Thoracic aorta (tissue), 2 donors: ENCODE data around the gene APC2. TPM values are rescaled to one million over a fixed set of nuclear protein-coding genes. Genes with fewer than 3 reads are reported as not detected.

Source experiments
- ATAC-seq: fragments of 150-250 bp; one replicate; pipeline ENCODE4 v1.8.0; 2017; ENCODE audit warnings: low read depth; ENCODE audit not compliant: insufficient number of reproducible peaks, low FRiP score
- DNase-seq: peaks from one replicate; pipeline ENCODE4 v3.0.0-alpha.2; 2020; ENCODE audit warnings: low spot score
- H3K27ac ChIP-seq, 2 donors: fragments of 200-600 bp; sonication (generic); 1 replicate in 1 of 2; 2 replicates in 1 of 2; pipeline ENCODE4 v1.5.1; 2016; ENCODE audit warnings: mild to moderate bottlenecking in 2 of 2, moderate library complexity in 2 of 2
- H3K27me3 ChIP-seq: fragments of 200-600 bp; sonication (generic); replicated peaks from 2 replicates; pipeline ENCODE4 v1.6.0; 2016; ENCODE audit warnings: mild to moderate bottlenecking; ENCODE audit not compliant: insufficient read depth
- H3K36me3 ChIP-seq: fragments of 200-600 bp; sonication (generic); one replicate; pipeline ENCODE4 v1.5.1; 2016
- H3K4me1 ChIP-seq, 2 donors: fragments of 200-600 bp; sonication (generic); 1 replicate in 1 of 2; 2 replicates in 1 of 2; pipeline versions ENCODE4 v1.5.1 to v1.6.0; 2016; ENCODE audit warnings: low read depth in 2 of 2, mild to moderate bottlenecking in 1 of 2; ENCODE audit not compliant: control insufficient read depth in 1 of 2
- H3K4me3 ChIP-seq: fragments of 200-600 bp; sonication (generic); 2 replicates; pipeline ENCODE4 v1.5.1; 2016; ENCODE audit warnings: mild to moderate bottlenecking
- H3K9me3 ChIP-seq: fragments of 200-600 bp; sonication (generic); 2 replicates; pipeline ENCODE4 v1.5.1; 2016
- total RNA-seq, 2 donors: library from RNA; depleted of rRNA; stranded (reverse); fragments of >200 nt; gene quantifications; one replicate each; pipeline versions ENCODE4 v1.1.0 to v1.2.3, GENCODE V29; 2016
- TF ChIP-seq, protein P1 (sequence below): fragments of 200-600 bp; sonication (generic); IDR thresholded peaks from one replicate; pipeline ENCODE4 v1.5.1; 2019; ENCODE audit warnings: antibody characterized with exemption

APC2 gene
- total RNA-seq, 2 donors from 2014 or later: 0.41 to 0.78 TPM

- TF ChIP-seq, protein P1, sequence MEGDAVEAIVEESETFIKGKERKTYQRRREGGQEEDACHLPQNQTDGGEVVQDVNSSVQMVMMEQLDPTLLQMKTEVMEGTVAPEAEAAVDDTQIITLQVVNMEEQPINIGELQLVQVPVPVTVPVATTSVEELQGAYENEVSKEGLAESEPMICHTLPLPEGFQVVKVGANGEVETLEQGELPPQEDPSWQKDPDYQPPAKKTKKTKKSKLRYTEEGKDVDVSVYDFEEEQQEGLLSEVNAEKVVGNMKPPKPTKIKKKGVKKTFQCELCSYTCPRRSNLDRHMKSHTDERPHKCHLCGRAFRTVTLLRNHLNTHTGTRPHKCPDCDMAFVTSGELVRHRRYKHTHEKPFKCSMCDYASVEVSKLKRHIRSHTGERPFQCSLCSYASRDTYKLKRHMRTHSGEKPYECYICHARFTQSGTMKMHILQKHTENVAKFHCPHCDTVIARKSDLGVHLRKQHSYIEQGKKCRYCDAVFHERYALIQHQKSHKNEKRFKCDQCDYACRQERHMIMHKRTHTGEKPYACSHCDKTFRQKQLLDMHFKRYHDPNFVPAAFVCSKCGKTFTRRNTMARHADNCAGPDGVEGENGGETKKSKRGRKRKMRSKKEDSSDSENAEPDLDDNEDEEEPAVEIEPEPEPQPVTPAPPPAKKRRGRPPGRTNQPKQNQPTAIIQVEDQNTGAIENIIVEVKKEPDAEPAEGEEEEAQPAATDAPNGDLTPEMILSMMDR: no peak
- H3K27ac ChIP-seq: no peak overlapping the region
- peaks cover 6% of the 10 kb centered on the region for H3K36me3 ChIP-seq
- no peak for DNase-seq
- peaks cover 37 to 41% of the 10 kb centered on the region in 2 donors for H3K4me1 ChIP-seq
- no peak overlapping the region for H3K4me3 ChIP-seq
- no peak for ATAC-seq
- no peaks in the 10 kb centered on the region for H3K9me3 ChIP-seq
- peaks cover 26% of the 10 kb centered on the region for H3K27me3 ChIP-seq
Observed at GRCh38 chr19:1472231-1473084, 22.5 kb downstream of the APC2 start.

DNA sequence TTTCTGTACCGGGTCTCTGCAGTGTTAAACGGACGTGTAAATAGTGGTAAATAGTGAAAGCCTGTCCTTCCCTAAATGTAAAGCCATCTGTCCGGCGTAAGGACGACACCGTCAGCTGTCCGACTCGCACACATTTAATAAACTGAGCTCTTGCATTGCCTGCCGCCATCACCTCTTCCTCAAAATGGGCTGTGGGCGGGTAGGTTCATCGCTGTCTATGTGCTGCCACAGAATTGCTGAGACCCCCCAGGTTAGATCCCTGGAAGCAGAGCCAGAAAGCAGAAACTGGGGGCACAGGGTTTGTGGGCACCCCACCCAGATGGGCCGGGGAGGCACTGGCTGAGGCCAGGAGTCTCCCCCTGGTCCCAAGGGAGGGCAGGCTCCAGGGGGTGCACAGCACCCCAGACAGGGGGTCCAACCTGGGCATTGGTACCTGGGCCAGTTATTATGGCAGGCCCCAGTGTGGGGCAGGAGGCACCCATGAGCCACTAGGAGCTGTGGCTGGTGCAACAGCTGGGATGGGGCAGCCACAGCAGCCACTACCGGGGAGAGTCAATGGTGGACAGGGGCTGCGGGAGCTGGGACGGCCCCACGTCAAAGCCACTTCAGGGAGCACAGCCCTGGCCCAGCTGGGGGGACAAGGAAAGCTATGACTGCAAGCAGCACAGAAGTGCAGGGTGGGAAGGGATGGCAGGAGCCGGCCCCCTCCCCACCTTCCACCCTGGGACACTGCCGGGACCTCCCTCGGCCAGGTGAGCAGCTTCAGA is 23.3 kb downstream of the APC2 start:
- H3K4me1 ChIP-seq: peaks cover 33 to 38% of the 10 kb centered on the region in 2 donors
- H3K27me3 ChIP-seq: peaks cover 20% of the 10 kb centered on the region
- ATAC-seq: no peak

GRCh38 chr19:1474011-1474764 is 24.3 kb downstream of the APC2 start:
- H3K27ac ChIP-seq: no peak overlapping the region
- H3K4me3 ChIP-seq: no peak overlapping the region
- ATAC-seq: no peak
- H3K4me1 ChIP-seq: peaks cover 28 to 36% of the 10 kb centered on the region in 2 donors
- peaks cover 15% of the 10 kb centered on the region for H3K27me3 ChIP-seq
- H3K9me3 ChIP-seq: no peaks in the 10 kb centered on the region
- no peak for DNase-seq
- TF ChIP-seq, protein P1: no peak
- H3K36me3 ChIP-seq: peaks cover 6% of the 10 kb centered on the region

More for the DNA sequence above, 23.3 kb downstream of the APC2 start:
- H3K36me3 ChIP-seq: peaks cover 6% of the 10 kb centered on the region
- no peak for DNase-seq
- H3K9me3 ChIP-seq: no peaks in the 10 kb centered on the region
- no peak overlapping the region for H3K27ac ChIP-seq
- TF ChIP-seq, protein P1: no peak
- no peak overlapping the region for H3K4me3 ChIP-seq

GRCh38 chr19:1474765-1475351 is 24.9 kb downstream of the APC2 start:
- Histone ChIP-seq H3K36me3 (peaks cover 6% of the 10 kb centered on the region), H3K4me1 (peaks cover 25 to 37% of the 10 kb centered on the region in 2 donors), H3K27me3 (peaks cover 15% of the 10 kb centered on the region), H3K27ac (no peak overlapping the region), H3K4me3 (no peak overlapping the region), H3K9me3 (no peaks in the 10 kb centered on the region)
- DNase-seq: no peak
- TF ChIP-seq, protein P1: no peak
- ATAC-seq: no peak
